GM10266 (cell line): Measurements from ENCODE around the gene USP12.
"Not testable (repeated sequence)": the region's sequence is repeated elsewhere in the genome, so short reads cannot be mapped to it uniquely, and the experiment has no call there.

Source experiments
- DNase-seq: peaks from one replicate; pipeline ENCODE4 v3.0.0; 2012; ENCODE audit errors: extremely low spot score
- CTCF ChIP-seq: IDR thresholded peaks from 2 replicates; pipeline ENCODE4 v1.5.1; 2012; ENCODE audit warnings: mild to moderate bottlenecking, low read depth; ENCODE audit not compliant: control insufficient read depth, insufficient read depth; ENCODE audit errors: missing control alignments

The USP12 gene

GRCh38 chr13:27171244-27171826 is at the start of gene USP12:
Gene USP12, minus strand, starts transcription at chr13:27171811. Its CDS starts 172 bp downstream, at chr13:27171639.
- peak; percentile 47 for TF ChIP-seq CTCF
- peak; percentile 54 for DNase-seq

- DNase-seq = no peak
- TF ChIP-seq CTCF = no peak
Measured at GRCh38 chr13:27219611-27220010, 48.0 kb upstream of the USP12 start.

- DNase-seq = not testable (repeated sequence)
Measured at GRCh38 chr13:27218861-27219260, 47.2 kb upstream of the USP12 start.

GRCh38 chr13:27217791-27218190 is 46.2 kb upstream of the USP12 start:
- not testable (repeated sequence) for DNase-seq

- not testable (repeated sequence) for DNase-seq
Measured at GRCh38 chr13:27213386-27213785, 41.8 kb upstream of the USP12 start.

- TF ChIP-seq CTCF = no peak
- no peak for DNase-seq
Measured at GRCh38 chr13:27211771-27212364, 40.3 kb upstream of the USP12 start.

GRCh38 chr13:27211271-27211670 is 39.7 kb upstream of the USP12 start:
- DNase-seq = no peak
- no peak for TF ChIP-seq CTCF

GRCh38 chr13:27208514-27208913 is 36.9 kb upstream of the USP12 start:
- no peak for TF ChIP-seq CTCF

GRCh38 chr13:27203854-27204253 is 32.2 kb upstream of the USP12 start:
- TF ChIP-seq CTCF = peak; percentile 3

More at GRCh38 chr13:27208514-27208913, 36.9 kb upstream of the USP12 start:
- no peak for DNase-seq

More at GRCh38 chr13:27203854-27204253, 32.2 kb upstream of the USP12 start:
- DNase-seq = no peak
